CD4-positive, alpha-beta T cell treated with Interleukin-6 for 4 hours (primary cell): ENCODE data around the gene FBH1.
"Not testable (repeated sequence)": the region's sequence is repeated elsewhere in the genome, so short reads cannot be mapped to it uniquely, and the experiment has no call there.

Experiments used
- DNase-seq: peaks from one replicate; pipeline ENCODE4 v3.0.0-alpha.2; 2020; ENCODE audit warnings: mixed read lengths

Gene FBH1

GRCh38 chr10:5961405-5962100 lies 71.5 kb downstream of the FBH1 start:
- no peak for DNase-seq

GRCh38 chr10:5962358-5962940 lies 72.4 kb downstream of the FBH1 start:
- not testable (repeated sequence) for DNase-seq

GRCh38 chr10:5963071-5963470 lies 73.0 kb downstream of the FBH1 start:
- DNase-seq, result no peak

GRCh38 chr10:5963591-5963990 lies 73.5 kb downstream of the FBH1 start:
- no peak for DNase-seq

DNA sequence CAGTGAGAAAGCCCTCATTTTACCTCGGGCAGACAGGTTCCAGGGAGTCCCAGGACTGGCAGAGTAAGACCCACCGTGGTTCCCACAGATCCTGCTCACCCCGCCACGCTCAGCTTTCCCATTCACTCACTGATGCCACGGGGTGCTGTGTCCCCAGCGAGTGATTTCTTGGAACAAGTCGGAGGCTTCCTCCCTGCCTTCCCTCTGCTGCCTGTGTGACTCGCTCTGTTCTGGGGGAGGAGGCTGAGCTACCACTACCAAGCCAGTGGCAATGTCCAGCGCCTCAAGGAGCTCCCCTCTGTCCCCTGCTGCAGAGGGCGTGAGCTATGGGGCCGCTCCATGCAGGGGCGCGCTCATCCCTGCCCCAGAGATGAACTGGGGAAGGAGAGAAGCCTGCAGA lies 74.7 kb downstream of the FBH1 start:
- no peak for DNase-seq

DNA sequence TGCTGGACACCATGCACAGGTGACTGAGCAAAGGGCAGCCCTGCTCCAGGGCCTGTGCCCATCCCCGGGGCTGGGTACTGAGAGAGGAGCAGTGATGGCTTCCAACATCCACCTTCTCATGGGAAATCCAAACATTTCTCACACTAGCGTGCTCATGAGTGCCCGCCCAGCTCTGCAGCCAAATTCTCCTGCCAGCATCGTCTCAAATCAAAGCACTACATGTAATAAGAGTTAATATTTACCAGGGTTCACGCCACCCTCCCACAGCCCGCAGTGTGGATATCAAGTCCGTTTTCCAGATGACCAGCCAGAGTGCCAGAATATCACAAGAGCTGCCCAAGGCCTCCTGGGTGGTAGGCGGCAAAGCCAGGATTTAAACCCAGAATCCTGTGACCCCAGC lies 75.2 kb downstream of the FBH1 start:
- DNase-seq, result no peak

- DNase-seq, result no peak
These were observed 78.1 kb downstream of the FBH1 start for GRCh38 chr10:5968037-5968680.

- no peak for DNase-seq
These were observed 78.8 kb downstream of the FBH1 start for GRCh38 chr10:5968681-5969453.

DNA sequence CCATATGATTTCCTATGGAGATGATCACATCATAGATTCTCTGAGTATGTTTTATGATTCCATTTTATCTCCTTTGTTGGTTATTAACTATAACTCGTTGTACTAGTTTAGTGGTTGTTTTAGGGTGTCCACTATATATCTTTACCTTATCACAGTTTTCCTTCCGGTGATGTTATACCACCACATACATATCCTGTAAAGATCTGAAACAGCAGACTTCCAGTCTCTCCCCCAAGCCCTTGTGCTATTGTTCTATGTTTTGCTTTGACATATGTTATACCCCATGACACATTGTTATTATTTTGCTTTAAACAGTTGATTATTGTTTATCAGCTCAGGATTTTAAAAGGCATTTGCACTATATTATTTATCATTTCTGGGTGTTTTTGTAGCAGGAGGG lies 80.0 kb downstream of the FBH1 start:
- DNase-seq, result no peak

DNA sequence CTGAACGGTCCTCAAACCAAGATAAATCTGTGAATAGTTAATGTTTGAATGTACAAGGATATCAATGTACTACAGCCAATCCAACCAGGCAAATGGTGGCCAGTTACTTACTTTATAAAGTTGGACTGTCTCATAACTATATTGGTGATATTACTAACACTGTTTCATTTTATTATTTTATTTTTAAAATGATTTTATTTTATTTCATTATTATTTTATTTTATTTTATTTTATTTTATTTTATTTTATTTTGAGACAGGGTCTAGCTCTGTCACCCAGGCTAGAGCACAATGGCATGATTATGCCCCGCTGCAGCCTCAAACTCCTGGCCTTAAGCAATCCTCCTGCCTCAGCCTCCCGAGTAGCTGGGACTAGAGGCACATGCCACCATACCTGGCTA lies 80.5 kb downstream of the FBH1 start:
- DNase-seq, result no peak

DNA sequence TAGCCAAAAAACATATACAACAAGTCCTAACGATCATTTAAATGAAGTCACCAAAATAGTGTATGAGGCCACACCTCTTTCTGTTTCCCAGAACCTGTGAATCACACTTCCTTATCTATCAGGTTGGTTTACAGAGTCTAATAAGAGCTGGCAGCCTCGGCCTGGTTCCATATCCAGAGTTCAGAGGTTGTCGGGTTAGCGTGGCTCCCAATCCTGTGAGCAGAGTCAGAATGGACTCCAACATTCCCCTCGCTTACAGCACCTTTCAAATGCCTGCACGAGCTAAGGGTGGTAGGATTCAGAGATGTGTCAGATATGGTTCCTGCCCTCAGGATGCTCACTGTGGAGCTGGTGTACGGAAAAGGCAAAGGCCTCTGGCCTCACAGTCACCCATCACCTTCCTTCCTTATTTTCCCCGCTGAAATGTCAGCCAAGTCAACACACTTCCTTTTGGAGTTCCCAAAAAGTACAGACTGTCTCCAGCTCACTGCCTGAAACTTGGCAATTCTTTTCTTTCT lies 81.3 kb downstream of the FBH1 start:
- DNase-seq, result peak; percentile 43

- DNase-seq, result no peak
These were observed 81.8 kb downstream of the FBH1 start for GRCh38 chr10:5971886-5972285.

DNA sequence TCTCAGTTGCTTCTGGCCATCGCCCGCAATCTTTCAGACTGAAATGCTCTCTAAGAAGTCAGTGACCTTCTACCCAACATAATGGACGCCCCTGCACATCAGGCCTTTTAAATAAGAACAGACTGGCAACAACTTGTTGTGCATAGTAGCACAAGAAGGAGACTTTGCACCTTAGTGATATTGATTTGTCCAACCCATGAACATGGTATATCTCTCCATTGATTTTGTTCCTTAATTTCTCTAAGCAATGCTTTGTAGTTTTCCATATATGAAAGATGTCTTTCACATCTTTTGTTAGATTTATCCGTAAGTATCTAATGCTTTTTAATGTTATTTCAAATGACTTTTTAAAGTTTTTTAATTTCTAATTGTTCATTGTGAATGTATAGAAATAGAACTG lies 83.0 kb downstream of the FBH1 start:
- no peak for DNase-seq

GRCh38 chr10:5975641-5976473 lies 85.8 kb downstream of the FBH1 start:
- DNase-seq, result peak; percentile 39

DNA sequence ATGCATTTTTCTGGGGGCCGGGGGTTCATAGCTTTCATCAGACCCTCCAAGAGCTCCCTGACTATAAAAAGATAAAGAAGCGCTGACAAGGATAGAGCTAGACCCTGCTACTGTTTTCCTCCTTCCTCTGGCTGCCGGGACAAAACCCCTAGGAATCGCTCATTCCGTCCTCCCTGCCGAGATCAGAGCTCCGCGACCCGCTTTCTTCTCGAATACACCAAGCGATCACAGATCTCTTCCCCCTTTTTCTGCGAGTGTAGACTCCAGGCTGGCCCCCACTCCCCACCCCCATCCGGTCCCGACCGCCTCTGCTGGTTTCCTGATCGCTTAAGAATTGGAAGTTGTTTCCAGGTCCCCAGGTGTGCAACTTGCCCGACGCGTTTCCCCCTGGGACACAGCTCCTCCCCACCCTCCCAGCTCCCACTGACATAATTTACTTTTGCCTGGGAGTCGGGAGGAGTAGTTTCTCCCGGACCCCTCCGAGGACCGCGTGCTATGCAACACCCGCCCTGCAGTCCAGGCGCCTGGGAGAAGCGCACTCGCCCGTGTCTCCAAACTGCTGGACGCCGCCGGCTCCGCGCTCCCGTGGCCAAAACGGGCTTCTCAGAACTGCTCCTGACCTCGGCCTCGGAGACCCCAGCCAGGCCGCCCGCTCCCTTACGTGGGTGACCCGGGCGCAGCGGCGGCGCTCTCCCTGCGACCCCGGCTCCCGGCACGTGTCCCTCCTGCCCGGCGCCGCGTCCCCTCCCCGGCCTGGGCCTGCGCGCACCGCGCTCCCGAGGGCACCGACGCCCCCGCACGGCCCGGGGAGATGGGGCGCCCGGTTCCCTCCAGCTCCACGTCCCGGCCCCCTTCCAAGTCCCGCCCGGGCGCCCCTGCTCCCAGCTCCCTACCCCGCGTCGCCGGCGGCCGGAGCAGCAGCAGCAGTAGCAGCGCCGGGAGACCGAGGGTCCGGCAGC lies 86.7 kb downstream of the FBH1 start:
- peak; percentile 59 for DNase-seq

DNA sequence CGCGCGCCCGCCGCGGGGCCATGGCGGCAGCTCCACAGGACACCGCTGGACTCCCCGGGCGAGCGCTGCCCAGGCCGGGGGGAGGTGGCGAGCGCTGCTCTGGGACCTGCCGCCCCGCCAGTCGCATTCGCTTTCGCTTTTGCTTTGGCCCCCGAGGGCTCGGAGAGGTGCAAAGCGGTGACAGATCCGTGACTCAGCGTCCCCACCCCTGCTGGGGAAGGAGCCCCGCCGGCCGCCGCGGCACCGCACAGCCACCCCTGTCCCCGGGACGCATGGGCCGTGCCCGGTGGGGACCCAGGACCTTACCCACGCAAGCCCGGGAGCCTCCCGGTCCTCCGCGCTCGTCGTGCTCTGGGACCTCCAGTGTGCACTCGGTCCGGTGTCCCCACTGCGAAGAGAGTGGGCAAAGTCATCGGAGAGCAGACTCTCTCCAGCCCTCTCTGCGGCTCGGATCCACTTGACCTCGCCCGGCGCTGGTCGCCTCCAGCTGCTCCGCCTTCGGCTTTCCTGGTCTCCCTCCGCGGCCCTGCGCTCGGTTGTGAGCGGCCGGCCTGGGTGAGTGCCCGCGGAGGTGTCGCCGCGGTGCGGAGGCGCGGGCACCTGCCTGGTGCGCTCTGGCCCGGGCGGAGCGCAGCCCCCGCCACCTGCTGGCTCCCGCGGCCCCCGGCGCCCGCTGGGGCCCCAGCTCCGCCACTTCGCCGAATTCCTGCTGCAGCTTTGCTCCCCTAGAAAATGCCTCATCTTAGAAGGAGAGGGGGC lies 87.6 kb downstream of the FBH1 start, which contains the start of gene IL15RA:
TSS of gene IL15RA (minus strand) at position 73 of the 759 bp plus-strand sequence. CDS start at position 22, 51 bp downstream.
- DNase-seq, result peak; percentile 90

DNA sequence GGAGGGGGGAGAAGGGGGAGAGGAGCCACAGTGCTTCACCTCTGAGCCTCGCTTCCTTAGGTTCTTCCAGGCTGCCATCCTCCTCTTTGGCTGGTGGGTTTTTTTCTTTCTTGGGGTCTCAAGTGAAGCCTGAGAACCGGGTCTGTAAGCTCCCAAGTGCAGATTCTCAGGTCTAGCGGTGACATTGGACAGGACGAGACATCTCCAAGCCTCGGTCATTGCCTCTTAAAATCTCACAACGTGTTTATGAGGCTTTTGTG lies 88.1 kb downstream of the FBH1 start:
- no peak for DNase-seq

GRCh38 chr10:5981529-5981928 lies 91.5 kb downstream of the FBH1 start:
- DNase-seq, result no peak

DNA sequence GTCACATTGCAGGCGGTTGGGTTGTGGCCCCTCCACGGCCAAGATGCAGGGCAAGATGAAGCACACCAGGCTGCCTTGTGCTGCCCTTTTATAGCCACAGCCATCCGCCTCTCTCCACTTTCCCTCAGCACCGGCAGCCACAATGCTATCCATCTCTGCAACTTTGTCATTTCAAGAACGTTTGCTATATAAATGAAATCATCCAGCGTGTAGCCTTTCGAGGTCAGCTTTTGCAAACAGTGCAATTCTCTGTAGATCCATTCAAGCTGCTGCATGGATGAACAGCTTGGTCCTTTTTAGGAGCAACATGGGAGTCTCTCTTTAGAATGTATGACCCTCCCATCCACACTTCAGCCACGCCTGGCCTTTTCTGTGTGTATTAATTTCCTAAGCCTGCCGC lies 93.7 kb downstream of the FBH1 start:
- DNase-seq, result no peak

DNA sequence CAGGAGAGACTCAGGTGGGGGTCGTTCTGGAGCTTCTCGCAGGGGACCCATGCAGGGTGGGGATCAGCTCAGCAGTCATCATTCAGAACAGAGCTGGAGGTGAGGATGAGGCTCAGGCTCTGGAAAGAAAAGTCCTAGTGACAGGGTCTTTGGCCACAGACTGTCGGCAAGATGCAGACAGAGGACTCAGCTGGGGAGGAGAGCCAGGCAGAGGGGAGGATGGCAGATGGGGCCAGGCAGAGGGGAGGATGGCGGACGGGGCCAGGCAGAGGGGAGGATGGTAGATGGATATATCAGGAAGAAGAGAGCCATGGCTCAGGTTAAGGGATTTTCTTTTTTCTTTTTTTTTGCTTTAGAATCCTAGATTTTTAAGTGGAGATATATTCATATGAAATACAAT lies 95.0 kb downstream of the FBH1 start:
- DNase-seq, result no peak
